Activated CD4-positive, alpha-beta T cell treated with anti-CD3 and anti-CD28 coated beads, Interleukin-10, Interleukin-2, amounts not matched to agents 100 ng/mL and 50 ng/mL, durations not matched to agents 16 hours and 8 hours (primary cell): Measurements from ENCODE around the gene AFAP1L1.
"Not testable (repeated sequence)": the region's sequence is repeated elsewhere in the genome, so short reads cannot be mapped to it uniquely, and the experiment has no call there.

Experiments
- DNase-seq: peaks from one replicate; pipeline ENCODE4 v3.0.0-alpha.2; 2020

AFAP1L1 gene

GRCh38 chr5:149376104-149376503 lies 104.4 kb downstream of the AFAP1L1 start:
- DNase-seq = no peak

GRCh38 chr5:149376711-149377447 lies 105.2 kb downstream of the AFAP1L1 start:
- DNase-seq = no peak

DNA sequence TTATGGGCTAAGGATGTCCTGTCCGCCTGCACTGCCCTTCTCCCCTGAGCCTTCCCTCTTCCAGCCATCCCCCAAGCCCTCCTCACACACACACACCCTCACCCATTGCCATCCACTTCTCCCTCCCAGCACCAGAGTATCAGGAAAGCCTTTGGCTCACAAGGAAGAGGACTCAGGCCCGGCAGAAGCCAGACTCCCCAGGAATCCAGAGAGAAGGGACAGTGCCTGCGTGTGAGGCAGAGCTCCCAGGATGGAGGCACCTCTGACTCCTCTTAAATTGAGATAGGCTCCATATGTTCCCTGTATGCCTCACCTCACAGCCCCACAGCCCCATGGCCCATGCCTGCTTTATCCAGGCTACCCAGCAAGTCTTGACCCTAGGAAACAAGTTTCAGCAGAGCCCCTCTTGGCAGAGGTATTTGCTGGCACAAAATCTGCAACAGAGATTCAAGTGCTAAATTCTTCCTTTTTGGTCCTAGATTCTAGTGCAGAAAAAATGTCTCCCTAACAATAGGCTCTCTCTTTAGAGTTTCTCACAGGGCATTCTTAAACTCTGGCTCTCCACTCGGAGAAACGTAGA lies 106.7 kb downstream of the AFAP1L1 start:
- no peak for DNase-seq

DNA sequence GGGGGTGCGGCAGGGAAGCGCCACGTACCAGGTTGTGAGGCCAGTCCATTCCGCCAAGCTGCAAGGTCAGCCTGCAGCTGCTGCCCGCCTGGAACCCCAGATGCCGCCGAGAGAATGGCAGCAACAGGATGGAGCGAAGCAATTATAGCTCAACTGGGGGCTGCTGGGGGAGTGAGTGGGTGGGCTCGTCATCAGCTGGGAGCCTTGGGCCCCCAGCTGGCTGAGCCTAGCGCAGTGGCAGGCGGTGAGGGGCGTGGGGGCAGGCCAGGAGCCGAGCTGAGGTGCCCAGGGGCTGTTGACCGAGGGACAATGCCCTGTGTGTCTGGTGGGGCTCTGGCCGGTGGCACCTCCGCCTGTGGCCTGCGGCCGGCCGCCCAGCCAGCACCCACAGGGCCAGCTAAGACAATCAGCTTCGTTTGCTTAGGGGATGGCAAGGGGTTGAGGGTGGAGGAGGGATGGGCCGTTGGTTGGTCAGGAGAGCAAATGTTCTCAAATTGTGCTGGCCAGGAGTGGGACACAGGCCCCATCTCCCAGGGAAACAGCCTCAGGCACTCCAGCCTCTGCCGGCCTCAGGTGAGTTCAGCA lies 107.6 kb downstream of the AFAP1L1 start, which contains the start of gene IL17B:
TSS of gene IL17B (minus strand) at position 116 of the 585 bp plus-strand sequence. CDS start at position 49, 67 bp downstream.
- no peak for DNase-seq

DNA sequence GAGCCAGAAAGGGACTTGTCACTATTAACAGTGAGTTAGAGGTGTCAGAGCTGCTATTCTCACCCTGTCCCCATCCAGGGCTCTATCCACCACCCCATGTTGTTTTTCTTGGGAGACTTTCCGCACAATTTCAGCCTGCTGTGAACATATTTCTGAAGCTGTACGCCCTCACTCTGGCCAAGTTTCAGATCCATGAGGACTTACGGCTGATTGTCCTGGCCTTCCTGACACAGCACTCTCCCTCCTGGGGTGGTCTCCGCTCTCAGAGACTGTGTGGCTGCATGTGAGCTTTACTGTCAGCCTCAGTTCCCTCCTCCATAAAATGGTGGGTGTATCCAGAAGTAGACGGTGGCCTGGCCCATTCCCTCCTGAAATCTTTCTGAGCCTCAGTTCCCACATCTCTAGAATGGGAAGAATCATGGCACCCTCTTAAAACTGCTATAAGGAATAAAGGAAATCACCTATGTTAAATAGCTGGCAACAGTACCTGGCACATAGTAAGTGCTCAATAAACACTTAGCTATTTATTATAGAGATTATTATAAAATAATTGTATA lies 108.2 kb downstream of the AFAP1L1 start:
- DNase-seq = no peak

GRCh38 chr5:149380466-149381121 lies 108.9 kb downstream of the AFAP1L1 start:
- DNase-seq = no peak

- DNase-seq = no peak
Measured at GRCh38 chr5:149381261-149381985, 109.8 kb downstream of the AFAP1L1 start.

DNA sequence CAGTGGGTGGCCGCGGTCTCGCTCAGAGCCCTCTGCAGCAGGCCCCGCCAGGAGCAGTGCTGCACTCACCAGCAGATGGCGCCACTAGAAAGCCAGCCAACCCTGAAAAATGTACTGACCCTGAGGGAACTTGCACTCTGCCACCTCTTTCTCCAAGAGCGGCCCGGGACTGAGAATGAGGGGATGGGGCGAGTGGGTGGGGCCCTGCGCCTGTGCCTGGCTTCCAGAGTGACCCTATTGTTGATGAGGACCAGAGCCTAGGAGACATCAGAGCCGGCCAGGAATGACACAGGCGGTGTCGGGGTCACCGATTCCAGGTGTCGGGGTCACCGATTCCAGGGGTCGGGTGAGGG lies 110.3 kb downstream of the AFAP1L1 start:
- DNase-seq = peak; percentile 74

- DNase-seq = no peak
Measured at GRCh38 chr5:149382517-149383220, 111.0 kb downstream of the AFAP1L1 start.

- DNase-seq = no peak
Measured at GRCh38 chr5:149383399-149383798, 111.7 kb downstream of the AFAP1L1 start.

DNA sequence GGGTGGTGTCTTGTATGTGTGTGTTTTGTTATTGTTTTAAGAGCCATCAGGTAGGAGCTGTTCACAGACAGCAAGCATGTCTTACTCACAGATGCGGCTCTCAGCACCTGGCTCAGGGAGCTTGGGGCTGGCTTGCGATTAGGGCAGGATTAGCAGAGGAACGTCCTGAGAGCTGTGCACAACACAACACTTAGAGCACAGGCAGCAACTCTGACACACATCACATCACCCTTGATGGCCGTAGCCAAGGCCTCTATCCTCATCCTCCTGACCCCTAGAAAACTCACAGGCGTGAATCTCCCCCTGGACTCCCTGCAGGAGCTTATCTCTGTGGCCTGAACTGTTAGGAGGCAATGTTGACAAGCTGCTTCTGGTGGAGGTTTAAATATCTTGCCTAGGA lies 114.5 kb downstream of the AFAP1L1 start:
- DNase-seq = no peak

- DNase-seq = no peak
Measured at GRCh38 chr5:149387081-149387631, 115.5 kb downstream of the AFAP1L1 start.

DNA sequence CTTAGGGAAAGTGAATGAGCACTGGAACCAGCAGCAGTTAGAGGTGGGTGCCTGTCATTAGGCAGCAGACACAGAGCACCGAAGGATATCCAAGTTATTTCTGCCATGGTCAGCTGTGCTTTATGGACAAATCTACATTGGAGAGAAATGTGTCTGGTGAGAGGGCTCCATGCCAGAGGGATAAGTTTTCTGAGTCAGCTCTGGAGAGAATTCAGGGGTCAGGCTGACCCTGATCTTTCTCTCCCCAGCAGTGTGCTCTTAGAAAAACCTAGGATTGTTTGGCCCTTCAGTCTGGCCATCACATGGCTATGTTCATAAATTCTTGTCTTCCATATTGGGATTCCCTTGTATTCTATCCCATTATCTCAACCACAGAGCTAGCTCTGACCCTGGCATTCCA lies 116.3 kb downstream of the AFAP1L1 start:
- DNase-seq = no peak

DNA sequence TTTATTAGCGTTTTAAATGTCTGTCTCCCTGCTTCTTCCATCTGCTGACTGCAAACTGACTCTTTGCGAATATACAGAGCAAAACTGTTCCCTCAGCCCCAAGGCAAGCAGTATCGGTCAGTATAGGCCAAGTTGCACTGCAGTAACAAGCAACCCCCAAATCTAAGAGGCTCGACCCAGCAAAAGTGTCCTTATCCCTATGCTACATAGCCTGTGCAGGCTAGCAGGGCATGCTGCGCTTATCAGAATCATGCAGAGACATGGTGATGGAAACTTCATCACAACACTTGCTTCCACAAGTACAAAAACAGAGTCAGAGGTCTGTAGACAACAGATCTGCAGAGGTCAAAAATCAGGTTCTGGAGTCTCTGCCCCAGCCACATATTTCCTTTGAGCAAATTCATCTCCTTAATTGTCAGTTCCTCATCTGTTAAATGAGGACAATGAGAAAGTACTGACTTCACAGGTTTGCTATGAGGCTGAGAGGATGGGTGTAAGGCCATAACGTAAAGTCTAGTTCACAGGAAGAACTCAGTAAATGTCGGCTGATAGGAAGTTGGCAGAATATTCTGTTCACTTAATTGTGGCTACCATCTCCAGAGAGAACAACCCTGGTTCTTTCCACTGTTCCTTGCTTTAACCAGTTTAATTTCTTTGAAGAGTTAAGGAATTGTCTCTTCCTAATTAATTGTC lies 117.0 kb downstream of the AFAP1L1 start:
- DNase-seq = no peak

GRCh38 chr5:149389552-149390495 lies 118.2 kb downstream of the AFAP1L1 start:
- DNase-seq = no peak

DNA sequence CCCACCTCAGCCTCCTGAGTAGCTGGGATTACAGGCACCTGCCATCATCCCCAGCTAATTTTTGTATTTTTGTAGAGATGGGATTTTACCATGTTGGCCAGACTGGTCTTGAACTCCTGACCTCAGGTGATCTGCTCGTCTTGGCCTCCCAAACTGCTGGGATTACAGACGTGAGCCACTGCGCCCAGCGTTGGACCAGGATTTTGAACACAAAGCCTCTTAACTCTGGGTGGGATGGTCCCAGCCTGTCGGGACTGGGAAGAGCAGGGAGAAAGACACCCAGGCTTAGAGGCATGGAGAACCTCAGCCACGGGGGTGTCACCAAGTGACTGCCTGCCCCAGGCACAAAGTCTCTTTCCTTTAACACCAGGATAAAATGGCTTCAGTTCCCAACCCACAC lies 119.4 kb downstream of the AFAP1L1 start:
- not testable (repeated sequence) for DNase-seq
